ENCODE results near the gene MACROD1. TPM values are rescaled to one million over a fixed set of nuclear protein-coding genes. Genes with fewer than 3 reads are reported as not detected.
"Not testable (repeated sequence)": the region's sequence is repeated elsewhere in the genome, so short reads cannot be mapped to it uniquely, and the experiment has no call there.

The MACROD1 gene
- total RNA-seq, 1 donor from 2014 or later = 61.4 TPM

- no peak for DNase-seq (ENCODE audit: extremely low spot score in 2 of 2)
- TF ChIP-seq POLR2AphosphoS5 (IDR thresholded peaks at IDR 0.05; ENCODE audit: insufficient read depth in 1 of 2, low read depth in 1 of 2) (no peak), POLR2A (IDR thresholded peaks at IDR 0.05) (no peak), CTCF (IDR thresholded peaks at IDR 0.05) (no peak)
- H3K27ac ChIP-seq = no peak overlapping the region
- H3K4me1 ChIP-seq = no peaks in the 10 kb centered on the region
- no peaks in the 10 kb centered on the region for H3K27me3 ChIP-seq
- H3K4me3 ChIP-seq = no peak overlapping the region
- no peaks in the 10 kb centered on the region for H3K9me3 ChIP-seq
- intact Hi-C loops (cut with DNase I) = no loop called here
- H3K36me3 ChIP-seq = no peaks in the 10 kb centered on the region
Measured at GRCh38 chr11:63969461-63969860, 196.5 kb downstream of the MACROD1 start.

- Histone ChIP-seq H3K27me3 (no peaks in the 10 kb centered on the region), H3K4me1 (peaks cover 10% of the 10 kb centered on the region), H3K9me3 (no peaks in the 10 kb centered on the region), H3K4me3 (no peak overlapping the region), H3K36me3 (no peaks in the 10 kb centered on the region), H3K27ac (no peak overlapping the region)
- intact Hi-C loops (cut with DNase I) = no loop called here
- TF ChIP-seq POLR2AphosphoS5 (IDR thresholded peaks at IDR 0.05; ENCODE audit: insufficient read depth in 1 of 2, low read depth in 1 of 2) = no peak
- TF ChIP-seq CTCF (IDR thresholded peaks at IDR 0.05) = no peak
- no peak for TF ChIP-seq POLR2A (IDR thresholded peaks at IDR 0.05)
- DNase-seq (ENCODE audit: extremely low spot score in 2 of 2) = no peak
Measured at GRCh38 chr11:63966444-63966843, 199.5 kb downstream of the MACROD1 start.

GRCh38 chr11:63963895-63964294 is 202.0 kb downstream of the MACROD1 start:
- intact Hi-C loops (cut with DNase I); H3K9me3 ChIP-seq; H3K27me3 ChIP-seq; H3K4me3 ChIP-seq; DNase-seq (ENCODE audit: extremely low spot score in 2 of 2); H3K36me3 ChIP-seq; H3K27ac ChIP-seq: not testable (repeated sequence)
- peaks cover 18% of the 10 kb centered on the region for H3K4me1 ChIP-seq

GRCh38 chr11:63961608-63962412 is 204.1 kb downstream of the MACROD1 start:
- DNase-seq (ENCODE audit: extremely low spot score in 2 of 2) = no peak
- Histone ChIP-seq H3K4me3 (no peak overlapping the region), H3K9me3 (no peaks in the 10 kb centered on the region), H3K4me1 (peaks cover 18% of the 10 kb centered on the region), H3K36me3 (no peaks in the 10 kb centered on the region), H3K27me3 (no peaks in the 10 kb centered on the region), H3K27ac (no peak overlapping the region)
- intact Hi-C loops (cut with DNase I) = no loop called here
- TF ChIP-seq POLR2A (IDR thresholded peaks at IDR 0.05) (no peak), CTCF (IDR thresholded peaks at IDR 0.05) (no peak), POLR2AphosphoS5 (IDR thresholded peaks at IDR 0.05; ENCODE audit: insufficient read depth in 1 of 2, low read depth in 1 of 2) (no peak)

- intact Hi-C loops (cut with DNase I) = no loop called here
- peaks cover 27% of the 10 kb centered on the region for H3K4me1 ChIP-seq
- no peaks in the 10 kb centered on the region for H3K9me3 ChIP-seq
- H3K27ac ChIP-seq = no peak overlapping the region
- TF ChIP-seq POLR2A (IDR thresholded peaks at IDR 0.05) (no peak), POLR2AphosphoS5 (IDR thresholded peaks at IDR 0.05; ENCODE audit: insufficient read depth in 1 of 2, low read depth in 1 of 2) (no peak), CTCF (IDR thresholded peaks at IDR 0.05) (no peak)
- no peaks in the 10 kb centered on the region for H3K27me3 ChIP-seq
- no peak overlapping the region for H3K4me3 ChIP-seq
- no peak for DNase-seq (ENCODE audit: extremely low spot score in 2 of 2)
- H3K36me3 ChIP-seq = peaks cover 0 to 23% of the 10 kb centered on the region in 2 donors
Measured at GRCh38 chr11:63958008-63958407, 207.9 kb downstream of the MACROD1 start.
